Stimulated activated CD8-positive, alpha-beta memory T cell treated with anti-CD3 and anti-CD28 coated beads, Interleukin-4, amount 100 ng/mL, for 24 hours (primary cell): ENCODE measurements around the gene DNAJB13.
"Not testable (repeated sequence)": the region's sequence is repeated elsewhere in the genome, so short reads cannot be mapped to it uniquely, and the experiment has no call there.

Experiments
- DNase-seq: peaks from one replicate; pipeline ENCODE4 v3.0.0-alpha.2; 2020; ENCODE audit warnings: low read depth

The DNAJB13 gene

DNA sequence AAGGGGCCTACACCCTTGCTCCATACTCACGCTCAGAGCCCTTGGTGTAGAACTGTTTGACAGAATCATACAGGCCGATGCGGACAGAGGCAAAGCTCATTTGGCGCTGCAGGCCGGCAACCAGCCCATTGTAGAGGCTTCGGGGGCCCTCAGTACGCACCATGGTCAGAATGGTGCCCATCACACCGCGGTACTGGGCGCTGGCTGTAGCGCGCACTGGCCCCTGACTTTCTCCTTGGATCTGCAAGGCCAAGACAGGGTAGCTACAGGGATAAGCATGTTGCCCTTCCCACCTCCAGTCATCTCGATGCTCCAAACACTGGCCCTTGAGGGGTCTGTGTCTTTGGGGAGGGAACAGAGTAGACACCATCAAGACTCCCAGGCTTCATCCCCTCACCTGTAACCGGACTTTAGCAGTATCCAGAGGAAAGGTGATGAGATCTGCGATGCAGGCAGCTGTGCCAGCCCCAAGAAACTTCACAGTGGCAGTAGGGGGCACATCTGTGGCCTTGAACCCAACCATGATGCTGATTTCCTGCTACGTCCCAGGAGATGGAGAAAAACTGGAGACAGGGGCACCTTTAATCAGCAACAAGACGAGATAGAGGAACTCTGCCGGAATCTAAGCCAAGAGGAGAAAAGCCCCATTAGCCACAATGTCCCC, 27.2 kb downstream of the DNAJB13 start:
- no peak for DNase-seq

GRCh38 chr11:73978576-73979086, 27.8 kb downstream of the DNAJB13 start:
- DNase-seq, result no peak

DNA sequence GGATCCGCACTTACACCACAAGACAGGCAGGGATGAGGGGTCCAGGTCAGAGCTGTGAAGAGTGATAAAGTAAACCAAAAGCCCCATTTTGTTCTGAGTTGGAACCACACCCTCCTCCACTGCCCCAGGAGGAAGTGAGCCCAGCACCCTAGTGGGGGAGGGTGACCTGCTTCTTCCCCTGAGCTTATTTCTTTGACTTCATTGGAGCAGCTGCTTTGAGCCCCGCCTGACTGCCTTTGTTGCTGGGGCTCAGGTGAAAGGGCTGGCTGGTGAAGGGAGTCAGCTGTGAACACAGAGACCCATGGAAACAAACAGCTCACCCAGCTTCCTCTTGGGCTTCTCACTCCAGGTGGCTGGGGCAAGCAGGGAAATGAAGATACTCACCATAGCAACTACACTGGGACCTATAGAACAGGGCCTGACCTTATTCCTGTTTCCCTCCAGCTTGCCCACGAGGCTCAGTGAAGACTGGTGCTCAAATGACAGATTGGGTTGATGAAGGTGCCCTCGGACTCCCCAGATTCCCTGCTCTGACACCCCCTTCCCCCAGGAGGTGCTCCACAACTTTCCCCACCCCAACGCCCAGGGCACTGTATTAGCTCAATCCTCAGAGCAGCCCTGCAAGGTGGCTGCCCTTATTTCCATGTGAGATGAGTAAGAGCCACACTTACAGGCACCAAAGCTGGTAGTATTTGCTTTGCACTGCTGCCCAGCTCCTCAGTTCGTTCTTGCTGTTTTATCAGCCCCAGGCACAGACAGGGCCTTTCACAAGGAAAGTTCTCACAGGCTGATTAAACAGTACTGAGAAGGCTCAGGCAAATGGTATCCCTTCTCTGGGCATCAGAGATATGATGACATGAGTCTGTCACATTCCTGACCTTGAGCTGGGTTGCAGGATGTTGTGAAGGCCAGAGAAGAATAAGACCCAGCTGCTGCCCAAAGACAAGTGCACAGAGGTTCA, 29.5 kb downstream of the DNAJB13 start:
- DNase-seq, result peak; percentile 51

- no peak for DNase-seq
Measured at GRCh38 chr11:73981051-73981805, 30.4 kb downstream of the DNAJB13 start.

GRCh38 chr11:73982595-73982989, 31.8 kb downstream of the DNAJB13 start, which contains the start of gene UCP2:
UCP2 (minus strand) TSS chr11:73982843; CDS start chr11:73978378, 4,465 bp downstream.
- DNase-seq, result peak; percentile 84

DNA sequence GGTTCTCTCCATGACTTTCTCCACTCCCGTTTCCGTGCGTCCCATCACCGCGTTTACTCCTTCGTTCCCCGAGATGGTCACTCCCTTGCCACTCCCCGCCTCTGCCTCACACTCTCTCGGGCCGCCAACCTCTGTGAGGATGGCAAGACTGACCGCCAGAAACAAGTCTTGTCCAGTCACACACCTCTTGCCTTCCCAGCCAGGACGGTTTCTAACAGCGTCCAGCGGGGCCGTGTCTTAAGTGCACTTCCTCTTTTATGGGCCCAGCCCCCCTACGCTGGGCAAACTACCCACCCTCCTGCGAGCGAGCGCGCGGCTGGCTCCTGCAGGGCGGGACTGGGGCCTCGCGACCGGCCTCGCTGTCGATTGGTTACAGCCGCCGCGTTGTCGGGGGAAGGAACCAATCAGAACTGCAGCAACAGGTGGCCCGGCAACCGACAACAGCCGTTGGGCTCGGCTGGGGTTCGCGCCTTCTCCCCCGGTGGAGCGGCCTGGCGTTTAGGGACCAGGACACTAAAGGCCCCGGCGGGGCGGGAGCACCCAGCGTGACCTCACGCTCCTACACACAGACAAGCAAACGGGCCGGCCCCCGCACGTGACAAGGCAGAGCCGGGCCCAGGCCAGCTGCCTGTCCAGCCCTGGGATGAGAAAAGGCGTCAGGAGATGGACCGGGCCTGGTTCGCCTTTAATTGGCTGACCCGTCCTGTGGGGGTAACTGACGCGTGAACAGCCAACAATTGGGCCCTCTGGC, 32.3 kb downstream of the DNAJB13 start:
- peak; percentile 89 for DNase-seq

GRCh38 chr11:73983741-73984538, 33.1 kb downstream of the DNAJB13 start:
- DNase-seq, result no peak

DNA sequence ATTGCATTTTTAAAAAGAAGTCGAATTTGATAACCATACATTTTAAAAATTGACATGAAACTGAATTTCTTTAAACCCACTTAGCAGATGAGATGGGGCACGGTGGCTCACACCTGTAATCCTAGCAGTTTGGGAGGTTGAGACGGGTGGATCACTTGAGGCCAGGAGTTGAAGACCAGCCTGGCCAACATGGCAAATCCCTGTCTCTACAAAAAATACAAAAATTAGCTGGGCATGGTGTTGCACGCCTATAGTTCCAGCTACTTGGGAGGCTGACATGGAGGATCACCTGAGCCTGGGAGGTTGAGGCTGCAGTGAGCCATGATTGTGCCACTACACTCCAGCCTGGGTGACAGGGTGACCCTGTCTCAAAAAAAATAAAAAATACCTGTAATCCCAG, 34.8 kb downstream of the DNAJB13 start:
- not testable (repeated sequence) for DNase-seq

- no peak for DNase-seq
Measured at GRCh38 chr11:73988227-73988626, 37.4 kb downstream of the DNAJB13 start.

DNA sequence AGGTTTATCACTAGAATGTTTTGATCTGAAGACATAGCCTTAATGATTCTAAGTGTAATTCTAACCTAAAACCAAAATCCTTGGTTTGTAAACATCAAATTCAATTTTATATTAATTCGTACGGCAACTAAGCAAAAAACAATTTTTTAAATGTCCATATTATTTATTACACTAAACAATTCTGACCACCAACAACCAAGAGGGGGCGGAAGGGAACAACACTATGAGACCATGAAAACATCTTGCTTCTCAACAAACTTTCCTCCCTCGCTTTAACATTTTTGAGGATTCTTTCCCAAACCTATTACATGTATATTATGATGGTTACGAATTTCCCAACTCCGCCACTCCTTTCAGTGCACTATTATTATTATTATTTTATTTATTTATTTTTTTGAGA, 38.3 kb downstream of the DNAJB13 start:
- DNase-seq, result no peak

DNA sequence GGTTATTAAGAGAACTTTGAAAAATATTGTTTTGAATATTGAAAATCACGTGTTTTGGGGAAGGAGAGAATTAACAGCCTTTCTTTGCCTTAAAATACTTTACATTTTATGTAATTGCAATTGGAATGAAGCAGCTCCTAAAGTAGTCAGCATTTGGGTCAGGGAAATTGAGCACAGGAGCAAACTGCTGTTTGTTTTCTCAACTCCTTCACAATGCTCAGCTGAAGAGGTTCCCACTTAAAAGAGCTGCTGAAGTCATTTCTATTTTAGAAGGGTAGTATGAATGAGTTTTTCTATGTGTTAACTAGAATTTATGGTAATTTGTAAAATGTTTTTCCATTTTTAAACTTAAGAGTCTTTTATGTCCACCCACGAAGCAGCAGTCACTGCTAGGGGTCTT, 39.9 kb downstream of the DNAJB13 start:
- no peak for DNase-seq

GRCh38 chr11:73991471-73992006, 40.7 kb downstream of the DNAJB13 start:
- DNase-seq, result no peak

DNA sequence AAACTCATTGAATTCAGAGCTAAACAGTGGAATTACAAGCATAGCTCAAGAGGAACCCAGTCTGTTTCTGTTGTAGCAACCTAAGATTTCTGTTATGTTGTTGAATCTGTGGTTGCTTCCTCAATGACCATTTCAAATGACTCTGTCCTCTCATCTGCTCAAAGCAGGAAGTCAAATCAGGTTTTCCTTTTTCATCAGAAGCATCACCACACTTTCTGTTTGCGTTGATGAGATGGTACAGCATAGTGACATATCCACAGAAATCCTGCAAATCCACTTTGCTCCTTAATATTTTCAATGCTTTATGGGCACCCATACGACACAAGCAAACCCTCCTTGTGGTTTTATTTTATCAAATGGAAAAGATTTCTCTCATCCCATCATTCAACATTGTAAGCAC, 44.4 kb downstream of the DNAJB13 start:
- DNase-seq, result no peak

DNA sequence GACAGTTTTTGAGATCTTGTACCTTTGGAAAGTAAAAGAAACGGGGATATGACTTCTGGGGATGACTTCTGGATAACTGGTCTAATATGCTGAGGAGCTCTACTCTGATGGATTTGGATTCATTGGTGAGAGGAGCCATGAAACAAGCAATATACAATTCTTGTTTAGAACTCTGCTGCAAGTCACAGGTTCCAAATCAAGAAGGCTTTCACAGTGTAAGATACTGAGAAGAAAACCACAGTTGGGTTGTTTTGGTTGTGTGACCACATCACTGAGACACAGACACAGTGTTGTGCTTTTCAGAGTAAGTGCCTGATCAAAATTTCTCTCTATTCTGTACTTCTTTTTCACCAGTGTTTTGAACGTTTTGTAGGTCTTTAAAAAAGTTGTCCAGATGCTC, 44.9 kb downstream of the DNAJB13 start:
- DNase-seq, result no peak

DNA sequence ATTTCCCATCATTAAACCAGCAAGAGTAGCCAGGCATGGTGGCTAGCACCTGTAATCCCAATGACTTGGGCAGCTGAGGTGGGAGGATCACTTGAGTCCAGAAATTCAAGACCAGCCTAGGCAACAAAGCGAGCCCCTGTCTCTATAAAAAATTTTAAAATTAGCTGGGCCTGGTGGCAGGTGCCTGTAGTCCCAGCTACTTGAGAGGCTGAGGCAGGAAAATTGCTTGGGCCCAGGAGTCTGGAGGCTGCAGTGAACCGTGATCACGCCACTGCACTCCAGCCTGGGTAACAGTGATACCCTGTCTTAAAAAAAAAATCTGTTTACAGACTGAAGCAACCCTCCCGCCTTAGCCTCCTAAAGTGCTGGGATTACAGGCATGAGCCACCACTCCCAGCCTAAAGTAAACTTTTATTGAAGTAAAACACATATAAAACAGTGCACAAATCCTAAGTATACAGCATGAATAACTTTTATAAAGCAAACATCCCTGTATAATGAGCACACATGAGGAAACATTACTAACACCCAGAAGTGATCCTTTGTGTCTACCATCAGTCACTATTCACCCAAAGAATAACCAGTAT, 45.4 kb downstream of the DNAJB13 start:
- DNase-seq, result no peak

DNA sequence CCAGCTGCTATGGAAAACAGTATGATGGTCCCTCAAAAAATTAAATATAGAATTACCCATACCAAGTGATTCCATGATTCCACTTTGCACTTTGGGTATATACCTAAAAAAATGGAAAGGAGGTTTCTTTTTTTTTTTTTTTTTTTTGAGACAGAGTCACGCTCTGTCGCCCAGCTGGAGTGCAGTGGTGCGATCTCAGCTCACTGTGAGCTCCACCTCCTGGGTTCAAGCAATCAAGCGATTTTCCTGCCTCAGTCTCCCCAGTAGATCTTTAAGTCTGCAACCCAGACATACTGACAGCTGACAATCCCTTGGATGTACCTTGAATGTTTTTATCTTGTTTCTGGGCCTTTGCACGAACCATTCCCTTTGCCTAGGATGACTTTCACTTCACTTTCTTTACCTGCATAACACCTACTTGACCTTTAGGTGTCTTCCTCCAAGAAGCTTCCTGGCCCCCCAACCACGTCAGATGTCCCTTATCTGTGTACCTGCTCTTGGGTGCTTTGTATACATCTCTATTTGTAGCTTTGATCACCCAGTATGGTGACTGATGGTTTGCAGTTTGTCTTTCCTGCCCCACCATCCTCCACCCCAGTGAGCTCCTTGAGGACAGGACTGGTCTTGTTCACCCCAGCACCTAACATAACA, 46.4 kb downstream of the DNAJB13 start:
- DNase-seq, result no peak

- DNase-seq, result no peak
Measured at GRCh38 chr11:73998846-73999575, 48.2 kb downstream of the DNAJB13 start.

- no peak for DNase-seq
Measured at GRCh38 chr11:73999581-74000306, 48.9 kb downstream of the DNAJB13 start.
